HG02973 (cell line): Measurements from ENCODE around the gene PIK3CB.
"Not testable (repeated sequence)": the region's sequence is repeated elsewhere in the genome, so short reads cannot be mapped to it uniquely, and the experiment has no call there.

Experiments
- ATAC-seq: cut with Tn5 transposase; IDR thresholded peaks from one replicate; pipeline ENCODE4 v1.9.1; 2021; ENCODE audit warnings: moderate library complexity; ENCODE audit not compliant: unreplicated experiment

PIK3CB gene

DNA sequence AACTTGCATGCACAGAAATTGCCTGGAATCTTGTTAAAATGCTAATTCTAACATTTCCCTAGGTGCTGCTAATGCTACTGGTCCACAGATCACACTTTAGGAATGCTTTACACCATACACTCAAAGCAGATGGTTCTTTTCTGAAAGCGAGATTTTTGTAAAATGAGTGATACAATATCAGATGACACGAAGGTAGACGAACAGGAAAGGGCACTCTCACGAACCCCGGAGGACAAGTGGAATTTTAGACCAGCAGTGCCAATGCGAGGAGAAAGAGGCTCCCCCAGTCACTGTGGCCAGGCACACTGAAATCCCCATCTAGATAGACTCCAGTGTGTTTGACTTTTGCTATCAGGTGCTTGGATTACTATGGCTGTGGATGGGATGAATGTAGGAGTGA is 205.2 kb downstream of the PIK3CB start:
- no peak for ATAC-seq

DNA sequence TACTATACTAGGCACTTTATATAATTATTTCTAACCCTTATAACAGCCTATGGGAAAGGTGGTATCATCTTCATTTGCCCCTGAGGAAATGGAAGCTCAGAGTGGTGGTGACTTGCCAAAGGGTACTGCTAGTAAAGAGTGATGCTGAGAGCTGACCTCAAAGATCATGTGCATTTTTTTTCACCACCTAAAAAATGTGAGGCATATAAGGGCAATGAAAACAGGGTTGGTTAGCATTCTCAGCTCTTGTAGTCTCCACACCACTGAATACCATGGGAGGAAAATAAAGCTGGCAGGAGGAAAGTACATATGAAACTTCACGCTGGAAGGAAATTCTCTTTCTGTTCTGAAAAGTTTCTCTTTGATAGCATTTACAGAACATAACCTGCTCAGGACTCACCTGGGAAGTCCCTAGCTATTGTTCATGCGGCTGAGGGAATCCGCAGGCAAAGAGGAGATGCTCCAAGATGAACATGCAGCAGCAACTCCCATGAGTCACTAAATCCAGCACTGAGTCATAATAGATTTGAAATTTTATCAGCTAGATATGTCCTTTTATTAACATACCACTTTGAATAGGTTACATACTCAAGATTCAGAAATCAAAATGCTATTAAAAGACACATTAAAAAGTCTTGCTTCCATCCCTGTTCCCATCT is 208.9 kb downstream of the PIK3CB start:
- ATAC-seq: no peak

DNA sequence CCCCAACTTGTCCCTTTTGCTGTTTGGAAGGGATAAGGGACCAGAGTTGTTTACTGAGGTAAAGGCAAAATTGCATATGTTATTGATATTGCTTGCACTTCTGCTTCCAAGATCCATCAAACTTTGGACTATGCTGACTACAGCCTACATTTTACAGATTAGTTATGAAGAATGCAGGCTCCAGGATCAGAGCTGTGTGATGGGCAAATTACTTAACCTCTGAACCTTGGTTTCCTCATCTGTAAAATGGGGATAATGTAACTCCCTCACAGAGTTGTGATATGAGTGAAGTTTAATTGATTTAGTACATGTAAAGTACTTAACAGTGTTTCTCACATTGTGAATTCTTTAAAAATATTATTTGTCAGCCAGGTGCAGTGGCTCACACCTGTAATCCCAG is 210.2 kb downstream of the PIK3CB start:
- no peak for ATAC-seq

DNA sequence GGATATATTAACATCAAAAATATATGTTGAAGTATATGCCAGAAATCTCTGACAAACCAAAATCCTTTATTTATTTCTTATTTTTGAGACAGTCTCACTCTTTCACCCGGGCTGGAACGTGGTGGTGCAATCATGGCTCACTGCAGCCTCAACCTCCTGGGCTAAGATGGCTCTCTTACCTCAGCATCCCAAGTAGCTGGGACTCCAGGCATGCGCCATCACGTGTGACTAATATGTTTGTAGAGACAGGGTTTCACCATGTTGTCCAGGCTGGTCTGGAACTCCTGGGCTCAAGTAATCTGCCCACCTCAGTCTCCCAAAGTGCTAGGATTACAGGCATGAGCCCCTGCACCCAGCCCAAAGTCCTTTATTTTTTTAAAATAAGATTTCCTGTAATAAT is 214.3 kb downstream of the PIK3CB start:
- ATAC-seq: no peak

DNA sequence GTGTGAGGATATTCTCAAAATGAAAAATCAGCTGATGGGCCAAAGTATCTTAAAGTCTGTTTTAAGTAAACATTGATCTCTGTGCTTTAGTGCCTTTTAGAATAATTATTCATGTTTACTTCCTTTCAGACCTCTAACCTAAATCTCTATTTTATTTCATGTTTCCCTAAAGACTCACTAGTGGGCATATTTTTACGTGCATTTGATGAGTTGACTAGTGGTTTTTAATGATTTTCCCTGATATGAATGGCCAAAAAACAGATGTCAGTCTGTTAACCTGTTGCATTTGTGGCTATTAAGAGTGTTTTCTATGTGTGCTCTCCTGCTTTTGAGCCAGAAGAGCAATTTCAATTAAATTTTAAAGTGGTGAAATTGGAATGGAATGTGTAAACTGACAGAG is 219.3 kb downstream of the PIK3CB start:
- no peak for ATAC-seq

DNA sequence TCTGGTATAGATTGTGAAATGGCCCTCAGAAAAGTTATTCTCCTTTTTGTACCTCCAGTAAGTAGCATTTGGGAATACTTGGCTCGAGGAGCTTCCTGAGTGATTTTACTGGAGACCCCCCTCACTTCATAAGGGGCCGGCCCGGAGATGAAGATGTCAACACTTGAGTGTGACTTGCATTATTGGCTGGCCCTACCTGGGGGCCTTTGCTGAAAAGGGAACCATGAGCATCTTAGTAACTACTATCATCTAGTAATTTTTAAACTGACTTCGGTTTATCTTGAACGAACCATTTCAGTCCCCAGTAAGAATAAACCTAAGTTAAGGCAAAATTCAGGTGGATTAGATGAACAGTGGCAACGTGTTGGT is 224.8 kb downstream of the PIK3CB start:
- no peak for ATAC-seq

DNA sequence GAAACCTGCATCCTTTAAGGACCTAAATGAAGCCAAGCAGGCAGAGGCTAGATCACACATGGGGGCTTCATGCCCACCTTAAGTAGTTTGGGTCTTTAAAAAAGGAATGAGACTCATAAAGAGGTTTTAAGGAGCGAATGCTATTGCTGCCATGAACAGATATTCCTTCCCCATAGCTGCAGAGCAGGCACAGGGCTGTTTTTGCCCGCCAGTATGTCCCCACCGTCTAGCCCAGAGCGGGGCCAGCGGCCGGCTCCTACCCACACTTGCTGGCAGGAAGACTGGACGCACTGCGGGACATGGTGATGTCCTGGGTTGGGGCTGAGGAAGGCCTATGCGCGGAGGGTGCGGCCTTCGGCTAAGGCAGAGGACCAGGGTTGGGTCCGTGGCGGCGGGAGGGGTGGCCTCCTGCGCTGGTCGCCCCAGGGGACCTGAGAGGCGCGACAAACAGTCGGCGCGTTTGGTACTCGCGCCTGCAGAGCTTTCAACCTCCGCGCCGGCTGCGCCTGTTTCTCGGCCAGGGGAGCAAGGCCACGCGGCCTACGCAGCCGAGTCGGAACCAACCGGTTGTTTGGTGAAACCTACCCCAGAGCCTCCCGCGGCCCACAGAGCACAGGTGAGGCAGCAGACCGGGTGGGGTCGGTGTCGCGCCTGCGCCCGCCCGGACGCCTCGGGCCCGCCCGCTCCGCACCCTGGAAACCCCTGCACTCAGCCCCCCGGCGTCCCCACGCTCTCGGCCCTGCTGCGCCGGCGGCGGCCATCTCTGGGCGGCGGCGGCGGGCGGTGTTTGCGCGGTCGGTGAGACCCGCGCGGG is 226.2 kb downstream of the PIK3CB start, which contains the start of gene FAIM:
FAIM (plus strand) TSS at position 450 of the 814 bp plus-strand sequence. CDS start 10,956 bp downstream, outside the sequence.
- ATAC-seq: peak; percentile 66

DNA sequence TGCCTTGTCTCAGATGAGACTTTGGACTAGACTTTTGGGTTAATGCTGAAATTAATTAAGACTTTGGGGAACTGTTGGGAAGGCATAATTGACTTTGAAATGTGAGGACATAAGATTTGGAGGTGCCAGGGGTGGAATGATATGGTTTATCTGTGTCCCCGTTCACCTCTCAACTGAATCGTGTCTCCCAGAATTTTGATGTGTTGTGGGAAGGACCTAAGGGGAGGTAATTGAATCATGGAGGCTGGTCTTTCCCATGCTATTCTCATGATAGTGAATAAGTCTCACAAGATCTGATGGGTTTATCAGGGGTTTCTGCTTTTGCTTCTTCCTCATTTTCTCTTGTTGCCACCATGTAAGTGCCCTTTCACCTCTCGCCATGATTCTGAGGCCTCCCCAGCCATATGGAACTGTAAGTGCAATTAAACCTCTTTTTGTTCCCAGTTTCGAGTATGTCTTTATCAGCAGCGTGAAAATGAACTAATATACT is 230.6 kb downstream of the PIK3CB start:
- ATAC-seq: not testable (repeated sequence)
